ENCODE results near the gene CCDC102B.

DNA sequence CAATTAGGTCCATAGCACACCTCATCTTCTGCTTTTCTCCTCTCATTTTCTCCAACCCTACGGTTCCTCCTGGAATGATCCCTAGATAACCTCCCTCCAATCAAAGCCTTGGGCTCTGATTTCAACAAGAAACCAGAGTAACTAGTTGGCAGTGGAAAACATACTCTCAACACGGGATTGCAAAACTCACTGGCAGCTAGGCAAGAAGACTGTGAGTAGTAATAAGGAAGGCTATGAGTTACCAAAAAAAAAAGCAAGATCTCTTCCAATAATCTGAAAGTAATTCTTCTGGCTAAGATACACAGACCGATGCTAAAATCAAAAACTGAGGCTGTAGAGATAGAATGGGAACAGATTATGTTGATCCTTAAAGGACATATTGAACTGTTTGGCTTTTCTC lies 28.4 kb upstream of the CCDC102B start:
- no peak for TF ChIP-seq CTCF (IDR thresholded peaks at IDR 0.05; ENCODE audit: insufficient read depth, low read length, poor library complexity, severe bottlenecking)
- no peak for TF ChIP-seq EZH2phosphoT487 (conservative IDR thresholded peaks at IDR 0.05; ENCODE audit: low read length)

Data from SU-DHL-6 (cell line).